Transverse colon (tissue), 4 donors: ENCODE results near the gene RUSC2. TPM values are rescaled to one million over a fixed set of nuclear protein-coding genes. Genes with fewer than 3 reads are reported as not detected.
A peak's percentile ranks its signal among the peaks of the same experiment; 100 is the strongest.
"Not testable (repeated sequence)": the region's sequence is repeated elsewhere in the genome, so short reads cannot be mapped to it uniquely, and the experiment has no call there.

Source experiments
- DNase-seq: peaks from one replicate; pipeline ENCODE4 v3.0.0-alpha.2; 2019
- H3K27ac ChIP-seq, 4 donors: fragments of 200-600 bp; sonication (generic); 2 replicates each; pipeline ENCODE4 v1.5.1; 2016 to 2018; ENCODE audit warnings: inconsistent platforms in 4 of 4
- H3K27me3 ChIP-seq: fragments of 200-600 bp; sonication (generic); 2 replicates; pipeline ENCODE4 v1.5.1; 2017; ENCODE audit warnings: inconsistent platforms
- H3K36me3 ChIP-seq, 4 donors: fragments of 200-600 bp; sonication (generic); 2 replicates each; pipeline ENCODE4 v1.5.1; 2017 to 2019; ENCODE audit warnings: inconsistent platforms in 4 of 4
- H3K4me1 ChIP-seq, 4 donors: fragments of 200-600 bp; sonication (generic); 2 replicates each; pipeline ENCODE4 v1.5.1; 2017 to 2020; ENCODE audit warnings: inconsistent platforms in 4 of 4
- H3K4me3 ChIP-seq, 4 donors: fragments of 200-600 bp; sonication (generic); 1 replicate in 1 of 4; 2 replicates in 3 of 4; pipeline versions ENCODE4 v1.5.1 to v1.6.1; 2017 to 2019; ENCODE audit warnings: inconsistent platforms in 4 of 4
- H3K9me3 ChIP-seq, 2 donors: fragments of 200-600 bp; sonication (generic); 2 replicates each; pipeline ENCODE4 v1.5.1; 2017 to 2019; ENCODE audit warnings: inconsistent platforms in 2 of 2
- CTCF ChIP-seq, 5 experiments: fragments of 200-600 bp in 3 of 5; fragments of 450-650 bp in 2 of 5; sonication (generic) in 3 of 5; IDR thresholded peaks; 1 replicate in 2 of 5; 2 replicates in 3 of 5; pipeline ENCODE4 v1.5.1; 2016 to 2017; ENCODE audit warnings: antibody characterized with exemption in 5 of 5, inconsistent platforms in 3 of 5, mild to moderate bottlenecking in 2 of 5, moderate library complexity in 1 of 5
- EP300 ChIP-seq: sonication (generic); formaldehyde crosslinking; IDR thresholded peaks from one replicate; pipeline ENCODE4 v1.6.1; 2017; ENCODE audit warnings: antibody characterized with exemption, low read depth
- POLR2A ChIP-seq: fragments of 450-650 bp; IDR thresholded peaks from one replicate; pipeline ENCODE4 v1.6.1; 2016; ENCODE audit warnings: antibody characterized with exemption, mild to moderate bottlenecking, moderate library complexity
- POLR2AphosphoS5 ChIP-seq, 3 donors: sonication (generic); formaldehyde crosslinking; IDR thresholded peaks; one replicate each; pipeline ENCODE4 v1.6.1; 2016; ENCODE audit warnings: antibody characterized with exemption in 3 of 3
- WGBS, 2 donors: methylation state at CpG; one replicate each; pipeline ENCODE4 v1.1.5; 2018; ENCODE audit warnings: low coverage in 1 of 2; 5-methylcytosine and 5-hydroxymethylcytosine counted together
- in situ Hi-C, 4 donors: fragments of 200-750 bp; cut with MboI; loops; one replicate each; pipeline versions ENCODE4 v1.15.0 to v1.15.1; 2017; ENCODE audit warnings: low sequenced_read_pairs in 3 of 4, low pct_ligation_motif_present in 1 of 4, low pct_unique_long_range_greater_than_20kb in 1 of 4
- intact Hi-C: fragments of 100-400 bp; cut with DNase I; formaldehyde crosslinking; loops from one replicate; pipeline ENCODE4 v1.15.1; 2023; ENCODE audit warnings: low total_unique reads
- total RNA-seq, 4 donors: library from RNA; depleted of rRNA; stranded (reverse); fragments of >200 nt; gene quantifications; one replicate each; pipeline ENCODE4 v1.1.0, GENCODE V29; 2016

The RUSC2 gene
- total RNA-seq, 4 donors from 2014 or later: 7.0 to 16.8 (median 12.1) TPM

GRCh38 chr9:35522187-35522586 is 32.3 kb downstream of the RUSC2 start:
- intact Hi-C loops (no loop called here), in situ Hi-C loops (no loop called here)
- H3K4me1 ChIP-seq: peaks cover 26 to 63% (median 33%) of the 10 kb centered on the region in 4 donors
- no peaks in the 10 kb centered on the region for H3K9me3 ChIP-seq
- no peak overlapping the region for H3K4me3 ChIP-seq
- DNase-seq: no peak
- no peaks in the 10 kb centered on the region for H3K36me3 ChIP-seq
- TF ChIP-seq EP300 (no peak), POLR2AphosphoS5 (IDR thresholded peaks at IDR 0.05) (no peak)
- no peaks in the 10 kb centered on the region for H3K27me3 ChIP-seq
- peak overlapping the region; percentile 56 to 81 (median 78) for H3K27ac ChIP-seq

GRCh38 chr9:35522700-35523099 is 32.8 kb downstream of the RUSC2 start:
- intact Hi-C loops: no loop called here
- H3K36me3 ChIP-seq: no peaks in the 10 kb centered on the region
- H3K4me1 ChIP-seq: peaks cover 26 to 58% (median 29%) of the 10 kb centered on the region in 4 donors

GRCh38 chr9:35523556-35523955 is 33.6 kb downstream of the RUSC2 start:
- Histone ChIP-seq H3K27ac (peak overlapping the region in 3 of 4 donors; percentile 42 to 81 (median 80)), H3K4me1 (peaks cover 19 to 50% (median 22%) of the 10 kb centered on the region in 4 donors)

More at GRCh38 chr9:35522700-35523099, 32.8 kb downstream of the RUSC2 start:
- DNase-seq: no peak
- WGBS, 2 donors: 67 to 88% methylated on average over 1 of the region's 1 CpG
- Histone ChIP-seq H3K27ac (peak overlapping the region in 3 of 4 donors; percentile 75 to 81 (median 80)), H3K27me3 (no peaks in the 10 kb centered on the region), H3K9me3 (no peaks in the 10 kb centered on the region), H3K4me3 (no peak overlapping the region)
- TF ChIP-seq POLR2AphosphoS5 (IDR thresholded peaks at IDR 0.05) (no peak), EP300 (no peak), POLR2A (no peak), CTCF (IDR thresholded peaks at IDR 0.05) (no peak)
- in situ Hi-C loops: no loop called here

GRCh38 chr9:35526087-35526801 is 36.3 kb downstream of the RUSC2 start:
- peaks cover 4 to 33% (median 11%) of the 10 kb centered on the region in 4 donors for H3K4me1 ChIP-seq
- TF ChIP-seq POLR2A (no peak), CTCF (IDR thresholded peaks at IDR 0.05) (no peak), POLR2AphosphoS5 (IDR thresholded peaks at IDR 0.05) (no peak), EP300 (no peak)
- no peak for DNase-seq
- in situ Hi-C loops: no loop called here
- WGBS, 2 donors: 55% methylated on average over 1 of the region's 1 CpG; no CpG with 5 or more reads in 1 of the 2 donors
- H3K9me3 ChIP-seq: no peaks in the 10 kb centered on the region
- H3K27ac ChIP-seq: peak overlapping the region; percentile 20 to 62 (median 56)
- H3K36me3 ChIP-seq: no peaks in the 10 kb centered on the region
- no peak overlapping the region for H3K4me3 ChIP-seq
- intact Hi-C loops: no loop called here
- H3K27me3 ChIP-seq: no peaks in the 10 kb centered on the region

More at GRCh38 chr9:35523556-35523955, 33.6 kb downstream of the RUSC2 start:
- H3K9me3 ChIP-seq, intact Hi-C loops, DNase-seq, H3K36me3 ChIP-seq, in situ Hi-C loops, H3K4me3 ChIP-seq, H3K27me3 ChIP-seq: not testable (repeated sequence)

- no peak for TF ChIP-seq POLR2A
- TF ChIP-seq CTCF (IDR thresholded peaks at IDR 0.05): no peak
- TF ChIP-seq EP300: no peak
- no peak for TF ChIP-seq POLR2AphosphoS5 (IDR thresholded peaks at IDR 0.05)
- no peak for DNase-seq
- peak overlapping the region in 1 of 4 donors; percentile 31 for H3K27ac ChIP-seq
Observed at GRCh38 chr9:35529161-35529823, 39.4 kb downstream of the RUSC2 start.

More at GRCh38 chr9:35529161-35529823, 39.4 kb downstream of the RUSC2 start:
- Histone ChIP-seq H3K36me3 (no peaks in the 10 kb centered on the region), H3K4me1 (peaks cover 0 to 30% (median 7%) of the 10 kb centered on the region in 4 donors), H3K9me3 (no peaks in the 10 kb centered on the region), H3K4me3 (no peak overlapping the region), H3K27me3 (no peaks in the 10 kb centered on the region)
- intact Hi-C loops: no loop called here
- in situ Hi-C loops: no loop called here
- WGBS, 2 donors: 54 to 69% methylated on average over 3 of the region's 3 CpGs
